ENCODE results near the gene MGP.
A peak's percentile ranks its signal among the peaks of the same experiment; 100 is the strongest.

MGP gene

DNA sequence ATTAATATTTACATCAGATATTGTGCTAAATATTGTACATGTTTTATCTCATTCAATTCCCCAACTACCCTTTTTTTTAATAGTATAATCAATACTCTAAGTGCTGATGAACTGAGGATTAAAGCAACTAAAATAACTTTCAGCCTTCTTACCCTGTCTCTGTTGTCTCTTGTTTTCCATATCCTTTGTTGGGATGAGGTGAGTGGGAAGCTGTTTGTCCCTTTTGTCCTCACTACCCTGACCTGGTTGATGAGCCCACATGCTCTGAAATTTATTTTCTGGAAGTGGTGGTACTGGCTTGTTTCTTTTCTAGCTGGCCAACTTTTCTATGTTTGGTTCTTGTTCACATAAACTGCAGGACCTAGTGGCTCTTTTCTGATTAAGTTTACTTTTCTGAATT lies 32.8 kb downstream of the MGP start:
- H3K79me2 ChIP-seq (ENCODE audit: insufficient read depth, low read depth), result no peaks in the 10 kb centered on the region
- H3K4me3 ChIP-seq (IDR thresholded peaks at IDR 0.05; ENCODE audit: insufficient read depth, low read depth, low read length), result no peak overlapping the region
- H3K9ac ChIP-seq, result no peak overlapping the region
- H3K36me3 ChIP-seq (ENCODE audit: insufficient read depth), result no peaks in the 10 kb centered on the region
- peaks cover 14% of the 10 kb centered on the region for H3K4me1 ChIP-seq (ENCODE audit: low read depth, poor library complexity, severe bottlenecking)
- H3K27ac ChIP-seq, result no peak overlapping the region
- no peak overlapping the region for H2AFZ ChIP-seq (ENCODE audit: low read depth)
- no peak overlapping the region for H3K4me2 ChIP-seq
- H3K27me3 ChIP-seq (ENCODE audit: insufficient read depth, low read depth), result no peaks in the 10 kb centered on the region
- TF ChIP-seq, protein P1, sequence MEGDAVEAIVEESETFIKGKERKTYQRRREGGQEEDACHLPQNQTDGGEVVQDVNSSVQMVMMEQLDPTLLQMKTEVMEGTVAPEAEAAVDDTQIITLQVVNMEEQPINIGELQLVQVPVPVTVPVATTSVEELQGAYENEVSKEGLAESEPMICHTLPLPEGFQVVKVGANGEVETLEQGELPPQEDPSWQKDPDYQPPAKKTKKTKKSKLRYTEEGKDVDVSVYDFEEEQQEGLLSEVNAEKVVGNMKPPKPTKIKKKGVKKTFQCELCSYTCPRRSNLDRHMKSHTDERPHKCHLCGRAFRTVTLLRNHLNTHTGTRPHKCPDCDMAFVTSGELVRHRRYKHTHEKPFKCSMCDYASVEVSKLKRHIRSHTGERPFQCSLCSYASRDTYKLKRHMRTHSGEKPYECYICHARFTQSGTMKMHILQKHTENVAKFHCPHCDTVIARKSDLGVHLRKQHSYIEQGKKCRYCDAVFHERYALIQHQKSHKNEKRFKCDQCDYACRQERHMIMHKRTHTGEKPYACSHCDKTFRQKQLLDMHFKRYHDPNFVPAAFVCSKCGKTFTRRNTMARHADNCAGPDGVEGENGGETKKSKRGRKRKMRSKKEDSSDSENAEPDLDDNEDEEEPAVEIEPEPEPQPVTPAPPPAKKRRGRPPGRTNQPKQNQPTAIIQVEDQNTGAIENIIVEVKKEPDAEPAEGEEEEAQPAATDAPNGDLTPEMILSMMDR (conservative IDR thresholded peaks at IDR 0.05; ENCODE audit: low read depth, low read length), result no peak
- H4K20me1 ChIP-seq (ENCODE audit: insufficient read depth), result no peaks in the 10 kb centered on the region

DNA sequence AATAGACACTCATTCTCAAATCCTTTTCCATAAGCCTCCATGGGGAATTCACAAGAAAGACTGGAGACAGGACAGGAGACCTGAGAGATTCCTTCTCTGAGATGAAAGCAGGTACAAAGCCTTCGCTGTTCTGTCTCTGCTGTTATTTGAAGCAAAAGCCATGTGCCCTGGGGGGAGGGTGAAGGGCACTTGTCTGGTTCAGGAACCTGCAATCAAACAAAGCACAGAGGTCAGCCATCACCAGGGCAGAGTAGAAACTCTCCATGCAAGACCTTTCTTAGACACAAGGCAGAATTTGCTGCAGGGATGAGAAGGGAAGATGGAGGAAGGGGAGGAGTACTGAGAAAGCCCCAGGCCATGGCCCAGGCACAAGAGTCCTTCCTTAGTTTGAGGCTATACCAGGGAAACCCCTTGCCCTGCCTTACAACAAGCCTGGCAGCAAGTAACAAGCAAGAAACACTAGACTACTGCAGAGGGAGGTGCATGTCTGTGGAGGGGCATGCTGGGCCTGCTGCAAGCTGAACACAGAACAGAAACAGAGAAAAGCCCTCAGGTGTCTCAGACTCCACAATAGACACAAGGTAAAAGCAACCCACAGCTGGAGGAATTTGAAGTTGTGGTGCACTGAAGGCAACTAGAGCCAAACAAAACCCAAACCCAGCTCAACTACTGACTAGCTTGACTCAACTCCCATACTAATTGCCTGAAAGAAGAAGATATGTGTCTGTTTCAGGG lies 34.6 kb downstream of the MGP start:
- TF ChIP-seq, protein P1 (conservative IDR thresholded peaks at IDR 0.05; ENCODE audit: low read depth, low read length), result no peak
- Histone ChIP-seq H3K4me1 (ENCODE audit: low read depth, poor library complexity, severe bottlenecking) (peaks cover 14% of the 10 kb centered on the region), H3K4me2 (no peak overlapping the region), H3K27me3 (ENCODE audit: insufficient read depth, low read depth) (no peaks in the 10 kb centered on the region), H3K4me3 (IDR thresholded peaks at IDR 0.05; ENCODE audit: insufficient read depth, low read depth, low read length) (no peak overlapping the region), H4K20me1 (ENCODE audit: insufficient read depth) (no peaks in the 10 kb centered on the region), H3K36me3 (ENCODE audit: insufficient read depth) (no peaks in the 10 kb centered on the region), H3K27ac (peak overlapping the region; percentile 20; the same call in 1 of the 2 replicates), H3K79me2 (ENCODE audit: insufficient read depth, low read depth) (no peaks in the 10 kb centered on the region), H2AFZ (ENCODE audit: low read depth) (peak overlapping the region; percentile 23; the same call in 1 of the 2 replicates), H3K9ac (no peak overlapping the region)

DNA sequence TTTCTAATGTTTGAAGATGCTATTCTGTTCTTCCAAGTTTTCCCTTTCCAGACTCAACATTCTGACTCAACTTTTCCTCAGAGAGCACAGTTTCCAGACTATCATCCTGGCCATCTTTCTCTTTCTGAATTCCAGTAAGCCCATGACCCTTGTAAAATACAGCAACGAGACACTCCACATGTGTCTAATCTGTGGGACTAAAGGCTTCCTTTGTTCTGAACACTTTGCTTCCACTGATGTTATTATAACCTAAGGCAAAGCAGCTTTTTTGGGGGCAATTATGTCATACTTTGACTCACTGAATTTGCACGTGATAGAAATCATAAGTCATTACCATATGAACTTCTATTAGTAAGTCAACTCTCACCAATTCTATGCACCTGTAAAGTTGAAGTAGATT lies 36.0 kb downstream of the MGP start:
- no peak overlapping the region for H3K4me2 ChIP-seq
- H3K36me3 ChIP-seq (ENCODE audit: insufficient read depth), result no peaks in the 10 kb centered on the region
- H3K27ac ChIP-seq, result no peak overlapping the region
- no peak overlapping the region for H3K9ac ChIP-seq
- no peaks in the 10 kb centered on the region for H4K20me1 ChIP-seq (ENCODE audit: insufficient read depth)
- no peaks in the 10 kb centered on the region for H3K79me2 ChIP-seq (ENCODE audit: insufficient read depth, low read depth)
- no peak overlapping the region for H2AFZ ChIP-seq (ENCODE audit: low read depth)
- TF ChIP-seq, protein P1 (conservative IDR thresholded peaks at IDR 0.05; ENCODE audit: low read depth, low read length), result no peak
- peaks cover 14% of the 10 kb centered on the region for H3K4me1 ChIP-seq (ENCODE audit: low read depth, poor library complexity, severe bottlenecking)
- no peaks in the 10 kb centered on the region for H3K27me3 ChIP-seq (ENCODE audit: insufficient read depth, low read depth)
- no peak overlapping the region for H3K4me3 ChIP-seq (IDR thresholded peaks at IDR 0.05; ENCODE audit: insufficient read depth, low read depth, low read length)

DNA sequence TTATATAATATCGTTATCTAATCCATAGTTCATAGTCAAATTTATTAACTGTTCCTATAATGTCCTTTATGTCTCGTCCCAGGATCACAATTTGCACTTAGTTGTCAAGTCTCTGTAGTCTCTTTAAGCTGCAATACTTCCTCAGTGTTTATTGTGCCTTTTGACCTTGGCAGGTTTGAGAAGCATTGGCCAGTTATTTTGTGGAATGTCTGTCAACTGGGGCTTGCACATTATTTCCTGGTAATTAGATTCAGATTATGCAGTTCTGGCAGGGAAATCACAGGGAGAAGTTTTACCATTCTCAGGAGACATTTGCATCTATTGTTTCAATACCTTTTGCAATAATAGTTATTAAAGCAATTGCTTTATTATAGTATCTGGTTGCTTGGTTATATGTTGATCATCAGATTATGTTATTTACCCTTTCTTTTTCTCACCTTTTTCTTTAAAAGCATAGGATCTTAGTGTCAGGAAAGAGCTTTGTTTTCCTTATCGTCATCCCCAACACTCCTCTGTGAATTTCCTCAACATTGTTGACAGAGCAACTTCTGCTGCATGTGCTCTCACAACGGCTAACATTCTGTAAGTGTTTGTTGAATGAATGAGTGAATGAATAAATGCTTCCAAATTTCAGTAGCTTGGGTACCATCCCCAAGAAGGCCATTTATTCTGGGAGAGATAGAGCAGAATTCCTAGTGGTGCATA lies 38.6 kb downstream of the MGP start:
- TF ChIP-seq, protein P1 (conservative IDR thresholded peaks at IDR 0.05; ENCODE audit: low read depth, low read length), result no peak
- Histone ChIP-seq H3K4me3 (IDR thresholded peaks at IDR 0.05; ENCODE audit: insufficient read depth, low read depth, low read length) (no peak overlapping the region), H3K36me3 (ENCODE audit: insufficient read depth) (no peaks in the 10 kb centered on the region), H3K4me2 (no peak overlapping the region), H3K79me2 (ENCODE audit: insufficient read depth, low read depth) (no peaks in the 10 kb centered on the region), H3K9ac (no peak overlapping the region), H3K4me1 (ENCODE audit: low read depth, poor library complexity, severe bottlenecking) (peaks cover 13% of the 10 kb centered on the region), H3K27ac (no peak overlapping the region), H2AFZ (ENCODE audit: low read depth) (no peak overlapping the region), H3K27me3 (ENCODE audit: insufficient read depth, low read depth) (no peaks in the 10 kb centered on the region), H4K20me1 (ENCODE audit: insufficient read depth) (no peaks in the 10 kb centered on the region)
